ENCODE measurements around the gene NR4A2. TPM values are rescaled to one million over a fixed set of nuclear protein-coding genes. Genes with fewer than 3 reads are reported as not detected.

NR4A2 gene
- 100 to 1,000 TPM in 1 of 2 donors, 1 to 10 TPM in 1; 9.7 to 134 TPM for total RNA-seq

DNA sequence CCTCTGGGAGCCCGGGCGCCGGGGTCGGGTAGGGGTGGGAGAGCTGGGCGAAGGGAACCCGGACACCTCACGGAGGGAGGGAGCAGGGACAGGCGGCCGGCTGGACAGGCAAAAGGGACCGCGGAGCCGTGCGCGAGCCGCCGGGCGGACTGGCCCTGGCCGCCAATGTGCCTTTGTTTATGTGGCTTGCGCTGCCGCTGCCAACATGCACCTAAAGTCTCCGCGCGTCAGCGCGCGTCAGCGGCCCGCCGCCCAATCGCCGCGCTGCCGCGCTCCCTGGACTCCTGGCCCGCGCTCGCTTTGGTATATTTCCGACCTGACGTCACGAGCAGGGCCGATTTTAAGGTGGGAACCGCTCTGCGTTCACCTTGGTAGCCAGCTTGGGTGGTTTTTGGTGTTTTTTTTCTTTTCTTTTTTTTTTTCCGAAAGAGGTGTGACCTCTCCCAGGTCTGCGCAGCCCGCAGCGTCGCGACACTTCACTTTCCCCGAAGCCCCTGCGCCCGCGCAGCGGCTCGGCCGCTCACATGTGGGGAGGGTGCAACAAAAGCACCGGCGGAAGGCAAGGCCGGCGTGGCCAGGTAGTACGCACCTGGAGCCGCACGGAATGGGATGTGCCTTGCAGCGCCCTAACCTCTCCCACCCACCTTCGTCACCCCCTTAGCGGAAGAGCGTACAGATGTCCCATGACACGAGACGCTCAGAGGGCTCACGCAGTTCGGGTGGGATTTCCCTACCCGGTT, at the start of gene NR4A2:
NR4A2 (minus strand) TSS at position 188 of the 740 bp plus-strand sequence. CDS start 2,535 bp downstream, outside the sequence.
- Mint-ChIP-seq H3K36me3 (peaks cover 30 to 49% of the 10 kb centered on the region in 2 donors), H3K9me3 (no peaks in the 10 kb centered on the region), H3K27ac (peak within 1 kb of the TSS; percentile 97 to 99)
- DNase-seq (ENCODE audit: low spot score in 2 of 2): peak; percentile 84 to 94
- peak; percentile 61 to 77 for ATAC-seq

DNA sequence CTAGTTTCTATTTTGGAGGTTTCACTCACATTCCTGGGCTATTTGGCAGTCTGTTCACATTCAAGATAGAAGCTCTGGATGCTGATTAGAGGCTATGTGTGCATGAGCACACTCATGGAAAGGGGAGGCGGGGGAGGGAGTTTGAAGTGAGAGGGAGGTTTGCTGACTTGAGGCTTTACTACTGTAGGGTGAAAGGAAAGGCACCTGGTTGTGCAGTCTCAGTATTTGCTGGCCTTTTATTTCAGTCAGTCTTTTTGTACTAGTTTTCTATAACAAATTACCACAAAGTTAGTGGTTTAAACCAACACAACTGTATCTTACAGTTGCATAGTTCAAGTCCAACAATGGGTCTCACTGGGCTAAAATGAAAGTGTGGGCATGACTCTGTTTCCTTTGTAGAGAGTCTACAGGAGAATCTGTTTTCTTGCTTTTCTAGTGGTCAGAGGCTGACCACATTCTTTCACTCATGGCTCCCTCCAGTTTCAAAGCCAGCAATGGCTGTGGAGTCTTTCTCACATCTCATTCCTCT, 47.7 kb upstream of the NR4A2 start:
- peak; percentile 54 to 84 for ATAC-seq
- no peak for DNase-seq (ENCODE audit: low spot score in 2 of 2)
- no peak overlapping the region for H3K27ac Mint-ChIP-seq
- H3K9me3 Mint-ChIP-seq: no peaks in the 10 kb centered on the region
- H3K36me3 Mint-ChIP-seq: peaks cover 0 to 6% of the 10 kb centered on the region in 2 donors

DNA sequence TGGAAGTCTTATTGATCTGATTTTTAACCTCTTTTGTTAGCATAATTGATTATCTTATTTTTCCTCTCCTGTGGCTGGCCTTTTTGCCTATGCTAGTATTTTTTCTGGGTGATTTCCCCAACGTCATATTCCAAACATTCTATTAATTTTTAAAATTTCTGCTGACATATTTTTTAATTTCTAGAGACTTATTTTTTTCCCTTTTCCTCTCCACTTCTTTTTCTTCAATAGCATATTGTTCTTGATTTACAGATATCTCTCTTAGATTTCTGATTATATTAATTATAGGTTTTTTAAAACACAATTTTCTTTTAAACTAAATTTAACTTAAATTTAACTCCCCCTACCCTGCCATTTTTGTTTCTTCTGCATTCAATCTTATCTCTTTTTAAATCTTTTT, 47.2 kb upstream of the NR4A2 start:
- DNase-seq (ENCODE audit: low spot score in 2 of 2) (no peak), ATAC-seq (no peak)
- Mint-ChIP-seq H3K36me3 (peaks cover 0 to 10% of the 10 kb centered on the region in 2 donors), H3K9me3 (no peaks in the 10 kb centered on the region), H3K27ac (no peak overlapping the region)

DNA sequence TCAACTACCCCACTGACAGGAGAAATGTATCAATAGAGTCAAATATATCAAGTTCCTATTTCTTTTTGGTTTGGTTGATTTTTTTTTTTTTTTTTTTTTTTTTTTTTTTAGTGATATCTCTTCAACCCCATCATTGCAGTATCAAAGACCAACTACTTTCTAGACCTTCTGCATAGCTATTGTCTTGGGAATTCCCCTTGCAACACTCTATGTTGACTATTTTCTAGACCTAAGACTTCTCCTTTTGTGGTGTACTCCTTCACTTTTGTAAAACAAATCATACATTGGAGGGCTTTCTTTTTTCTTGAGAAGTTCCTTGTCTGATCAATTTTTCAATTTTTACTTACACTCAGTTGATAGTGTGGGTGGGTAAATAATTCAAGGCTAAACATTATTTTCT, 46.5 kb upstream of the NR4A2 start:
- H3K9me3 Mint-ChIP-seq: peaks cover 0 to 1% of the 10 kb centered on the region in 2 donors
- peaks cover 2 to 12% of the 10 kb centered on the region in 2 donors for H3K36me3 Mint-ChIP-seq
- DNase-seq (ENCODE audit: low spot score in 2 of 2) (no peak), ATAC-seq (no peak)
- no peak overlapping the region for H3K27ac Mint-ChIP-seq

DNA sequence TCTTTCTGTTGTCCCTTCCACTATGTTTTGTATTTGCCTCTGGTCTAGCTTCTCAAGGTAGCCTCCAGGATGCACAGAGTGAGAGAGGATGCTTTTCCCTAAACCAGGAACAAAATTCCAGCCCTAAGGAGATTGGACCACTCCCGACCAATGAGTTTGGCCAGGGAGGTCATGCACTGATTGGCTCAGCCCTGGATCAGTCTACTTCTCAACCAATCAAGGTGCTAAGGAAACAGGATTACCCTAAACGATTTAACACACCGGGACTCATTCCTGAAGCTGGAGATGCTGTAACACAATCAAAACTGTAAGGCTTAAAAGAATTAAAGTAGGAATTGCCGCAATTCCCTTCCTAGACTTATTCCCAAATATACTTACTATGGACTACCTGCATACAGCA, 34.2 kb upstream of the NR4A2 start:
- ATAC-seq (no peak), DNase-seq (ENCODE audit: low spot score in 2 of 2) (no peak)
- Mint-ChIP-seq H3K36me3 (peaks cover 0 to 5% of the 10 kb centered on the region in 2 donors), H3K27ac (no peak overlapping the region), H3K9me3 (no peaks in the 10 kb centered on the region)

DNA sequence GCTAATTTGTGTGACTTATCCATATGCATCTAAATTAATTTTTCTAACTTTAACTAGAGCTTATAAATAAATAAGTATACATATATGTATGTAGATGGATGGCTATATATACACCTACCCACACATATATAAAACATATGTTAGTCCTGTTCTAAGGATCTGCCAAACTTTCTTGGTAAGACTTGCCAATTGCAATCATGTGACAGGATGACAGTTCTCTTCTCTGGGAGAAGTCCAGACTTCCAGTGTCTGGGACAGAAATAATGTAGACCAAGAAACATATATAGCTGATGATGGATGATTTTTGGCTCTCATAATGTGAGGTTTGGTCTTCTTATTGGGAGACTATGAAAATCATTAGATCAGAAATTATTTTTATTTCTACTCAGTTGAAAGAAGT, 30.6 kb upstream of the NR4A2 start:
- Mint-ChIP-seq H3K9me3 (no peaks in the 10 kb centered on the region), H3K27ac (no peak overlapping the region), H3K36me3 (no peaks in the 10 kb centered on the region)
- no peak for ATAC-seq
- no peak for DNase-seq (ENCODE audit: low spot score in 2 of 2)

DNA sequence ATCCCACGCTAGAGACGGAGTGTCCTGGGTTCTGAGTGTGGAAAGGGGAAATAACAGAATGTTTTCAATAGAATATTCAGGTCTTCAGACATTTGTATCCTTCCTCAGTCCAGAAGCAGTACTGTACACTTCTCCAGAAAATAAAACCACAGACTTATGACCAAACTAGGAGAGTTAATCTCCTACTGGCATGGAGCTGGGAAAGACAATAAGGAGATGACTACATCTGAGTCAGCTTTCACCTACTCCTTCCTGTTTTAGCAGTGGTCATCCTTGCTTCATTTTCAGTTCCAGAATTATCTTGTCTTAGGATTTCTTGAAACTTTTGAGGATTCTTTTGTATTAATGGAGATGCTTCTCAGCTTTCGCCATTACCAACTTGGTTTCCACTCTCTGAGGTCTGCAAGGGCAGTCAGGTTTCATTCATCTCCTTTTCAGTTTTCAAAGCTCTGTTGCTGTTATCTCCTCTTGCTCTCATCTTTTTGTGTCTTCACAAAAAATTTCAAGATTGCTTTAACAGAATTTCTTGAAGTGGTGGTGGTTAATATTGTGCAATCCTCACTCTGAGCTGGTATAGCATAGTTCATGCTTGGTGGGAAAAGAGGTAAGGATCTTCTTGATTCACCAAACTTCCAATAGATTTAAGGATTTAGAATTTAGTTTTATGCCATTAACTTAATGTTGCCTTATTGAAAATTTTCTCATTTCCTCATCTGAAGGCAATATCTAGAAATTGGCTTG, 23.7 kb upstream of the NR4A2 start:
- H3K9me3 Mint-ChIP-seq: no peaks in the 10 kb centered on the region
- H3K36me3 Mint-ChIP-seq: no peaks in the 10 kb centered on the region
- no peak overlapping the region for H3K27ac Mint-ChIP-seq
- DNase-seq (ENCODE audit: low spot score in 2 of 2) (no peak), ATAC-seq (peak in 1 of 2 donors; percentile 39)

DNA sequence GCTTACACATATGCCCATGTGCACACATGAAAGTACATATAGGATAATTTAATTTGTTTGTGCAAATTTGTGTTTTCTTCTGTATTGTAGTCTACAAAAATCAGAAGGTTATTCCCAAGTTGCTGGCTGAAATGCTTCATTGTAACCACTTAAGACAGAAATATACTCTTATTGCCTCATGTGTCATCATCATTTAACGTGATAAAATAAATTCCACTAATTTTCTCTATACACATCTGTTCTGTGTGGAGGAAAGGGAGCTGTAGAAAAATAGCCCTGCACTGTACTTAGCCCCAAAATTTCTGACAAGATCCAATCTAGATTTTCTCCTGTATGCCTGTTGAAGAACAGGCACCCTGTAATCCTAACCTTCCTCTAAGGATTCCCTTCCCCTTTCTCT, 20.4 kb upstream of the NR4A2 start:
- Mint-ChIP-seq H3K27ac (no peak overlapping the region), H3K9me3 (no peaks in the 10 kb centered on the region), H3K36me3 (no peaks in the 10 kb centered on the region)
- ATAC-seq (no peak), DNase-seq (ENCODE audit: low spot score in 2 of 2) (no peak)

DNA sequence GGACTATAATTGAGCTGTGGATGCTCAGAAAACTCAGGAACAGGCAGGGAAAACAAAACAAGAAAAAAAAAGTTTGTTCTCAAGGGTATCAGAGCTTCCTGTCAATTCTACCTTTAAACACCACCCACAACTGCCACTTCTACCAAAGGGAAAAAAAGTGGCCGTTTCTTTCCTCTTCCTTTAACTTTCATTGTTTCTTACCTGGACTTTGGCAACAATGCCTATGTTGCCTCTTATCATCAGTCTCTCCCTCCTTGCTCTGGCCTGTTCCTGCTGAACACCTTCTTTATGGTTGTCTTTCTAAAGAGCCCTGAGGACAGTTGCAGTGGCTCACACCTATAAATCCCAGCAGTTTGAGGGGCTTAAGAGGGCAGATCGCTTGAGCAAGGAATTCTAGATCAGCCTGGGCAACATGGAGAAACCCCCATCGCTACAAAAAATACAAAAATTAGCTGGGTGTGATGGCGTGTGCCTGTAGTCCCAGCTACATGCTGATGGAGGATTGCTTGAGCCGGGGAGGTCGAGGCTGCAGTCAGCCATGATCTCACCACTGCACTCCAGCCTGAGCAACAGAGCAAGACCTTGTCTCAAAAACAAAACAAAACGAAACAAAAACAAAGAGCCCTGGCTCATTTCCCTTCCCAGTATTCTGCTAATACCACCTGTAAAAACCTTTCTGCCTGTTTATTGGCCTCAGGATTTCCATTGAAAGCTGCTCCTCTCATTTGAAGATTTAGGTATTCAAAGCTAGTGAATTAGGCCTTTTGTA, 18.0 kb upstream of the NR4A2 start:
- no peak for ATAC-seq
- H3K27ac Mint-ChIP-seq: peak overlapping the region in 1 of 2 donors; percentile 53
- H3K36me3 Mint-ChIP-seq: no peaks in the 10 kb centered on the region
- H3K9me3 Mint-ChIP-seq: no peaks in the 10 kb centered on the region
- no peak for DNase-seq (ENCODE audit: low spot score in 2 of 2)

DNA sequence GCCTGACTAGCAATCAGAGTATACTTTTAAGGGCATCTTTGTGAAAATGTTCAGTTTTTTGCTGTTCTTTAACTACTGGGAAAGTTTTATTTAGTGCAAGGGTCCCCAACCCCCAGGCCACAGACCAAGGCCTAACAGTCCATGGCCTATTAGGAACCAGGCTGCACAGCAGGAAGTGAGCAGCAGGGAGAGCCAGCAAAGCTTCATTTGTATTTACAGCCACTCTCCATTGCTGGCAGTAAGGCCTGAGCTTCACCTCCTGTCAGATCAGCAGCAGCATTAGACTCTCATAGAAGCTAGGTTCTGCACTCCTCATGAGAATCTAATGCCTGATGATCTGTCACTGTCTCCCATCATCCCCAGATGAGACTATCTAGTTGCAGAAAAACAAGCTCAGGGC, 17.1 kb upstream of the NR4A2 start:
- Mint-ChIP-seq H3K36me3 (no peaks in the 10 kb centered on the region), H3K9me3 (no peaks in the 10 kb centered on the region), H3K27ac (no peak overlapping the region)
- ATAC-seq (no peak), DNase-seq (ENCODE audit: low spot score in 2 of 2) (no peak)

DNA sequence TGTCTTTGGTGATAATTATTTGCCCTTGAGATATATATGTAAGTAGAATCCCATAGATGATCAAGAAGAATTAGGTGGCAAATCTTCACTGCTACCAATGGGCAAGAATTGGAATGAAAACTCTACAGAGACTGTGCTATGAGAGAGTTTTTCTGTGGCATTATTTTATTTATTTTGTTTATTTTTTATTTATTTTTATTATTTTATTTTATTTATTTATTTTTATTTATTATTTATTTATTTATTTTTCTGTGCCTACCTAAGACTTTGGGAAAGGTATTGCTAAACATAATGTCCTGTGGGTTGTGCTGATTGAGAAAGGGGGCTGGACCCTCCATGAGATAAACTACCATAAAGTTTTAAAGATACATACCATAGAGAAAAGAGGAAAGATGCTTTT, 16.6 kb upstream of the NR4A2 start:
- Mint-ChIP-seq H3K27ac (no peak overlapping the region), H3K9me3 (no peaks in the 10 kb centered on the region), H3K36me3 (no peaks in the 10 kb centered on the region)
- ATAC-seq: no peak
- DNase-seq (ENCODE audit: low spot score in 2 of 2): no peak

DNA sequence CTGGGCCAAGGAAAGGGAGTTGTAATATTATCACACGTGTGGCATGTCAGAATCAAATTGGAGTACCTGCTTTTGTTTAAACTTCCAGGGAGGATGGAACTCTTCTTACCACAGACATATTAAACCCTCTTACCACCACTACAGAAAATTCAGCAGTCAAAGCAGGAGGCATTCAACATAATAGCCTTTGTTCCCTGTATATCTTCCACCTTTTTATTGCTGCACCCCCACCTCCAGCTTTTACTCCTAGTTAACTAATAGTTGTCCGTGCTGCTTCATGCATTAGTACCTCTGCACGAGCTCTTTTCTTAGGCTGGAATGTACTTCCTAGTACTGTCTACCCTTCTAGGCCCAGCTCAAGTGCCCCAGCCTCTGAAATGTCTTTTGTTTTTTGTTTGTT, 14.9 kb upstream of the NR4A2 start:
- no peak for ATAC-seq
- H3K9me3 Mint-ChIP-seq: no peaks in the 10 kb centered on the region
- DNase-seq (ENCODE audit: low spot score in 2 of 2): no peak
- H3K36me3 Mint-ChIP-seq: no peaks in the 10 kb centered on the region
- H3K27ac Mint-ChIP-seq: no peak overlapping the region

DNA sequence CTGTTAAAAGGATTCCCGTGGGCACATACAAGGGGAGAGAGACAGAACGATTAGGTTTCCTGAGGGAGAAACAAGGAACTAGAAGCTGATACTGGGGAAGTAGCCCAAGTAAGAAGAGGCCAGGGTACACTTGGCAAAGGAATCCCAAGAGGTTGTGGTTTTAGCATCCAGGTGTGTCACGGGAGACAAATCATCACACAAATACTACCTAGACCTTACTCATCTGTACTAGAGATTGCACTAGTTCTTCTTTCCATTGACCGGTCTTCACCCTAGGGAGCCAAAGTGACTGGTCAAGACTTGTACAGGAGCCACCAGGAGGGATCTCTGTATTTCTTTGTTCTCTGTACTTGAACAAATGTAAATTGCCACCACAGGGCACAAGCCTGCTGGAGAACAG, 14.2 kb upstream of the NR4A2 start:
- no peak overlapping the region for H3K27ac Mint-ChIP-seq
- DNase-seq (ENCODE audit: low spot score in 2 of 2) (no peak), ATAC-seq (no peak)
- no peaks in the 10 kb centered on the region for H3K36me3 Mint-ChIP-seq
- H3K9me3 Mint-ChIP-seq: no peaks in the 10 kb centered on the region

DNA sequence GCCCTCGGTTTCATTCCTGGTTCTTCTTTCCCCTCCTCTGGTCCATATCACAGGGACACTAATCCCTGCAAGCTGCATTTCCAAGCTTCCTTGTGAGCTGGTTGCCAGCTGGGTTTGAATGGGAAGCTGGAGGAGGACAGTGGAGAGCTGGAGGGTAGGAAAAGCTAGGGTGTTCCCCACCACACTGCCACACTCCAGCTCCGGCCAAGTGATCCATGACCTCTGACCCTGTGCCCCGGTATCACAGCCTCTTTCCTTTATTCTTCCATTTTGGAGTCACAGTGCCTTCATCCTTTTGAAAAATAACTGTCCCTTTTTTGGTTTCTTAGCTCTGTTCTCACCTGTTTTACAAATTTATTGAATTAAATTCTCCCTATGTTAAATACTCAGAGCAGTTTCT, 13.1 kb upstream of the NR4A2 start:
- H3K9me3 Mint-ChIP-seq: no peaks in the 10 kb centered on the region
- H3K27ac Mint-ChIP-seq: no peak overlapping the region
- H3K36me3 Mint-ChIP-seq: peaks cover 0 to 9% of the 10 kb centered on the region in 2 donors
- DNase-seq (ENCODE audit: low spot score in 2 of 2) (no peak), ATAC-seq (no peak)

DNA sequence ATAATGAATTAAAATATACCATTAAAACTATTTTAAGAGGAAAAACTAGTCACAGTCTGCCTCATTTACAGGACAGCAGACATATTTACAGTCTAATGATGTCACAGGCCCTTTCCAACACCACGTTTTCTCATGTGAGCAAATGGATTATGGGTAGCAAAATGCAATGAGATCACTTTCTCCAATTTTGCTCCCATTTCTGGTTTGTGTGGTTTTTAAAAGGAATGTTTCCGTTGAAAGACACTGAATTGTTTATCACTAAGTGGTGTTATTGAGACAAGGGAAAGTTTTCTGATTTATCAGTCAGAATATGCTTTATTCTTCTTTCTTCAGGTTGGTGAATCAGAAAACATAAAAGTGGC, 11.4 kb upstream of the NR4A2 start:
- peak overlapping the region; percentile 97 to 99 for H3K27ac Mint-ChIP-seq
- DNase-seq (ENCODE audit: low spot score in 2 of 2) (no peak), ATAC-seq (no peak)
- peaks cover 0 to 11% of the 10 kb centered on the region in 2 donors for H3K36me3 Mint-ChIP-seq
- H3K9me3 Mint-ChIP-seq: no peaks in the 10 kb centered on the region

DNA sequence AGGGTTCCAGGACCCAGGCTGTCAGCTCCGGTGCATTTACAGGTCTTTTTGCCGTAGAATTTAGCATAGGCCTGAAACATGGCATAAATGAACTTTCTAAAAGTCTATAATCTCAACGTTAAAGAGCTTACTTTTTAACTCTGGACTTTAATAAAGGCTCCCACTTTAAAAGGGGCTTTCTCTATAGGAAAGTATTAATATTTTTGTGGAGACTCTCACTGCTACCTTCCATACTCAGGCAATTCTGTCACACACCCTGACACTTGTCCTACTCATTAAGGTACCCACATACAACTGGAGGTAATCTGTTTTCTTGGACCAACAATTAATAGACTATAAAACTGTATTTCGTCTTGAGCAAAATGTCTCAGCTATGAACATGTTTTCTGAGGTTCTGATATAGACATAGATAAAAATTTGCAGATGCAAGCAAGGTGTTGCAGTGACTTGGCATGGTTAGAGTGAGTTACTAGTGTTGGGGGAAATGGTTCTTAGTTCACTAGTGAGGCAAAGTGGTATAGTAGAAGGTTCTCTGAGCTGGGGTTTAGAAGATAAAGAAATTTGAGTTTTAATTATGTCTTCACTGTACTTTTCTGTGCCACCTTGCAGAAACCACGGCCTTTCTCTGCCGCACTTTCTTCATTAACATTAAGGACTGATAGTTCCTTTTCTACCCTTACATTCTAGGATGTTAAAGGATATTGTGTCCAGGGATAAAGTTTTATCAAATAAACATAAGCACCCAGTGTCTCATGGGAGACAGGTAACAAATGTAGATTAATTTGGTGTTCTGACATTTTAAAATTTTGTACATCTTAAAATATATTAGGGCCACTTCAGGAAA, 10.8 kb upstream of the NR4A2 start:
- no peak for DNase-seq (ENCODE audit: low spot score in 2 of 2)
- no peak for ATAC-seq
- peaks cover 0 to 11% of the 10 kb centered on the region in 2 donors for H3K36me3 Mint-ChIP-seq
- H3K27ac Mint-ChIP-seq: peak overlapping the region; percentile 97 to 99
- H3K9me3 Mint-ChIP-seq: no peaks in the 10 kb centered on the region

Data from activated naive CD4-positive, alpha-beta T cell treated with anti-CD3 and anti-CD28 coated beads, Interleukin-2, amount 50 U/mL, for 72 hours (primary cell).